ENCODE data around the gene CASP8AP2.

- no peak for TF ChIP-seq CTCF (IDR thresholded peaks at IDR 0.05)
- no peak for TF ChIP-seq POLR2A (IDR thresholded peaks at IDR 0.05)
These were observed 35.4 kb upstream of the CASP8AP2 start for GRCh38 chr6:89794324-89794723.

Data from lower leg skin (tissue), 3 donors.